PC-9 (cell line): Measurements from ENCODE around the gene GALNT2.

Experiments used
- EZH2 ChIP-seq: fragments of 200-600 bp; sonication (generic); IDR thresholded peaks from 2 replicates; pipeline ENCODE4 v1.8.0; 2017; ENCODE audit warnings: antibody characterized with exemption, low read depth
- TF ChIP-seq, protein P1 (sequence below): fragments of 200-600 bp; sonication (generic); conservative IDR thresholded peaks from 2 replicates; pipeline ENCODE4 v1.6.1; 2017; ENCODE audit warnings: mixed run types, antibody characterized with exemption, mild to moderate bottlenecking, moderate library complexity

DNA sequence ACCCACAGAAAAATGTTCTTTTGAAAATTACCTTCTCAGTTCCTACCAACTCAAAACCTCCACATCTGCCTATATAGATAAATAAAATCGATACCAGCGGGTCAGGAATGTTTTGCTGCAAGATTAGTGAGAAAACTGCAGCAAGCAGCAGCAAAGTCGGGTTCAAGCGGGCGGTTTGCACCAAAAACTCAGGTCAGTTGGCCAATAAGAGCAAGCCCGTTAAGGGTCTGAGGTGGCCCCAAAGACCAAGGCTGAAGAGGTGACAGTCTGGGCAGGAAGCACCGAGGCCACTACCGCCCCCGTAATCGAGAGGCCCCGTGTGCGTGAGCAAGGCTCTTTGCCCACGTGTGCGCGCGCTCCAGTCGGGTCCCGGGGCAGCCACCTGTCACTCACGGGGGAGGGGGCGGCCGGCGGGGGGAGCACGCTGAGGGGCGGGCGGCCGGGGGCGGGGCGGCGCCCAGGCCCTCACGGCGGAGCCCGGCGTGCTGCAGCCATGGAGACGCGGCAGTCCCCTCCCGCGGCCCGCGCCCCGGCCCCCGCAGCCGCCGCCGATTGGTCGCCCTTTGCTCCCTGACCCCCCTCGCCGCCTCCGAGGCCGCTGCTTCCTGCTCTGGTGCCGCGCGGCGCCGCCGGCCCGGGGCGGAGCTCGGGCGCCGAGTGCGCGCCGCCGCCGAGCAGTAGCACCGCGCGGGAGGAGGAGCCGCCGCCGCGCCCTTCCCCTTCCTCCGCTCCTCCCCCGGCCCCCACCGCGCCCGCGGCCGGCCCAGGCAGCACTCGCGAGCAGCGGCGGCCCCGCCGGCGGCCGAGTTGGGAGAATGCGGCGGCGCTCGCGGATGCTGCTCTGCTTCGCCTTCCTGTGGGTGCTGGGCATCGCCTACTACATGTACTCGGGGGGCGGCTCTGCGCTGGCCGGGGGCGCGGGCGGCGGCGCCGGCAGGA is at the start of gene GALNT2:
- TF ChIP-seq, protein P1, sequence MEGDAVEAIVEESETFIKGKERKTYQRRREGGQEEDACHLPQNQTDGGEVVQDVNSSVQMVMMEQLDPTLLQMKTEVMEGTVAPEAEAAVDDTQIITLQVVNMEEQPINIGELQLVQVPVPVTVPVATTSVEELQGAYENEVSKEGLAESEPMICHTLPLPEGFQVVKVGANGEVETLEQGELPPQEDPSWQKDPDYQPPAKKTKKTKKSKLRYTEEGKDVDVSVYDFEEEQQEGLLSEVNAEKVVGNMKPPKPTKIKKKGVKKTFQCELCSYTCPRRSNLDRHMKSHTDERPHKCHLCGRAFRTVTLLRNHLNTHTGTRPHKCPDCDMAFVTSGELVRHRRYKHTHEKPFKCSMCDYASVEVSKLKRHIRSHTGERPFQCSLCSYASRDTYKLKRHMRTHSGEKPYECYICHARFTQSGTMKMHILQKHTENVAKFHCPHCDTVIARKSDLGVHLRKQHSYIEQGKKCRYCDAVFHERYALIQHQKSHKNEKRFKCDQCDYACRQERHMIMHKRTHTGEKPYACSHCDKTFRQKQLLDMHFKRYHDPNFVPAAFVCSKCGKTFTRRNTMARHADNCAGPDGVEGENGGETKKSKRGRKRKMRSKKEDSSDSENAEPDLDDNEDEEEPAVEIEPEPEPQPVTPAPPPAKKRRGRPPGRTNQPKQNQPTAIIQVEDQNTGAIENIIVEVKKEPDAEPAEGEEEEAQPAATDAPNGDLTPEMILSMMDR, result no peak
- no peak for TF ChIP-seq EZH2
